NK-92 treated with Interleukin-12 subunit alpha and Interleukin-12 subunit beta, amount 100 ng/mL, for 24 hours (cell line): ENCODE data around the gene SLC2A5.
"Not testable (repeated sequence)": the region's sequence is repeated elsewhere in the genome, so short reads cannot be mapped to it uniquely, and the experiment has no call there.

Experiments used
- DNase-seq: peaks from one replicate; lab custom pipeline; 2025; lab: John Stamatoyannopoulos, UW

SLC2A5 gene, protein sequence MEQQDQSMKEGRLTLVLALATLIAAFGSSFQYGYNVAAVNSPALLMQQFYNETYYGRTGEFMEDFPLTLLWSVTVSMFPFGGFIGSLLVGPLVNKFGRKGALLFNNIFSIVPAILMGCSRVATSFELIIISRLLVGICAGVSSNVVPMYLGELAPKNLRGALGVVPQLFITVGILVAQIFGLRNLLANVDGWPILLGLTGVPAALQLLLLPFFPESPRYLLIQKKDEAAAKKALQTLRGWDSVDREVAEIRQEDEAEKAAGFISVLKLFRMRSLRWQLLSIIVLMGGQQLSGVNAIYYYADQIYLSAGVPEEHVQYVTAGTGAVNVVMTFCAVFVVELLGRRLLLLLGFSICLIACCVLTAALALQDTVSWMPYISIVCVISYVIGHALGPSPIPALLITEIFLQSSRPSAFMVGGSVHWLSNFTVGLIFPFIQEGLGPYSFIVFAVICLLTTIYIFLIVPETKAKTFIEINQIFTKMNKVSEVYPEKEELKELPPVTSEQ

DNA sequence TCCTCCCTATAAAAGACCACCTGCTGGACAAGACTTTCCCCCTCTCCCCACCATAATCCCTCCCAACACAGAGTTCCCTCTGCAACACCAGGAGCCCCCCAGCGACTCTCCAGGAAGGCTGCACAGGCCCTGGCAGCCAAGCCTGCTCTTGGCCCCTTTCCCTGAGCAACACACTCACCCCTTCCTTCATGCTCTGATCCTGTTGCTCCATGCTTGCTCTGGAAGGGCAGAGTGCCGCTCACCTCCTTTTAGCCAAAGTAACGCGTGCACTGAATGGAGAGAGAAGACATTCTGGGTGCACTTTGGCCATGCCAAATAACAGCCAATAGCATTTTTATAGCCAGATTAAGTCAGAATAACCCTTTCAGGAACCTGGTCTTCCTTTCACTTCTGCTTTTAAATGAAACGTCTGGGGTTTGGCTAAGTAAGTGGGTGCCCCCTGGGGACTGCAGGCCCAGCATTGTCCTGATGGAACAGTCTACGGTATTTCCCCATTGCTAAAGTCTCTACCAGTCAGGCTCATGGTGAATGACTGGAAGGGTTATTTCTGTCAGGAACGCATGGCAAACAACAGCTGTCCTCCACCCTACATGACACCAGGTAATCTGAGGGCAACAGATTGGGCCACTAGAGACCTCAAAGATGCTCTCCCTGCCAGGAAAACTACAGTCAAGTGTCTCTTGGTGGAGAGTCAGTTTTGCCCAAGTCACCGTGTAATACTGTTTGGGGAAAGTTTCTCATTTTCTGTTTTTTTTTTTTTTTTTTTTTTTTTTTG lies at the start of gene SLC2A5:
SLC2A5 (minus strand) TSS at position 310 of the 775 bp plus-strand sequence; CDS start at position 211, 99 bp downstream.
- DNase-seq: no peak

DNA sequence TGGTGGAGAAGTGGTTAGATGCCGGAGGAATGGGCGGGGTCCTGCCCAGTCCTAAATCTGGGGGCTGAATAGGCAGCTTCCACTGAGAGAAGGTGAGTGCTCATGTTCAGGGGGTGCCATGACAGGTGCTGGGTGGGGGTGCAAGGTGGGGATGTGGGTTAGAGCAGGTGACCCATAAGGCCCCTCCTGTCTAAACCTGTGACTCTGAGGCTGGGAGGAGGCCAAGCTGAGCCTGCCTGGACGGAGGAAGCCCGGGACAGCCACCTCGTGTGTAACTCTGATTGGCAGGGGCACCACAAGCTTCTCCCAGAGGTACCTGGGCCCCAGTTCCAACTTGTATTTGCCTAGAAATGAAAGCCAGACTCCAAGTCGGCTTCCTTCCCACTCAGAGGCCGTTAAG lies 48.8 kb upstream of the SLC2A5 start:
- no peak for DNase-seq

DNA sequence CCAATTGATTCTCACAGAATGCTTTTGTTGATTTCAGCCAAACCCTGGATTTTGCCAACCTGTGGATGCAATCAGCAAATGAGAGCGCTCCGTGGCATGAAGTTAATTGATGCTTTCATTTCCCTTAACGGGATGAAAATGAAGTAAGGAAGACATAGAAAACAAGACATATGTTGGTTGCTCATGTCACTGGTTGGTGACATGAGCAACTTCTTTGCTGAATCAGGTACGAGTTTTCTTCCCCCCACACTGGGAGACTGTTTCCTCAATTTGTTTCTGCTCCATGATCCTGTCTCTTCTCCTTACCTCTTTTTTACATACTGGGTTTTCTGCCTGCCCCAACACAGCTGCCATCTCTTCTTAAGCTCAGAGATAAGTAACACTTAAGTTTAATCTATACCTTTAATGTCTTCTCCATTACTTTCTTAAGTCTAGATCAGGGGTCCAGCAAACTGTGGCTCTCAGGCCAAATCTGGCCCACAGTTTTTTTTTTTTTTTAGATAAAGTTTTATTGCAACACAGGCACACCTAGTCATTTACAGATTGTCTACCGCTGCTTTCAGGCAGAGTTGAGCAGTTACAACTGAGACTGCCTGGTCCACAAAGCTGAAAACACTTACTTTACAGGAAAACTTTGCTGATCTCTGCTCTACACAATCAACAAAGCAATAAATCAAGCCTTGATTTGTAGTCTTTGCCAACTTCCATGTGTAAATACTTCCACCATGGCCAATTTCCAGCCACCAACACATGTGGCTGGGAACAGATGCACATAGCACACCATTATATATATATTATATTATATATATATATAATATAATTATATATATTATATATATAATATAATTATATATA lies 46.1 kb upstream of the SLC2A5 start:
- DNase-seq: no peak

DNA sequence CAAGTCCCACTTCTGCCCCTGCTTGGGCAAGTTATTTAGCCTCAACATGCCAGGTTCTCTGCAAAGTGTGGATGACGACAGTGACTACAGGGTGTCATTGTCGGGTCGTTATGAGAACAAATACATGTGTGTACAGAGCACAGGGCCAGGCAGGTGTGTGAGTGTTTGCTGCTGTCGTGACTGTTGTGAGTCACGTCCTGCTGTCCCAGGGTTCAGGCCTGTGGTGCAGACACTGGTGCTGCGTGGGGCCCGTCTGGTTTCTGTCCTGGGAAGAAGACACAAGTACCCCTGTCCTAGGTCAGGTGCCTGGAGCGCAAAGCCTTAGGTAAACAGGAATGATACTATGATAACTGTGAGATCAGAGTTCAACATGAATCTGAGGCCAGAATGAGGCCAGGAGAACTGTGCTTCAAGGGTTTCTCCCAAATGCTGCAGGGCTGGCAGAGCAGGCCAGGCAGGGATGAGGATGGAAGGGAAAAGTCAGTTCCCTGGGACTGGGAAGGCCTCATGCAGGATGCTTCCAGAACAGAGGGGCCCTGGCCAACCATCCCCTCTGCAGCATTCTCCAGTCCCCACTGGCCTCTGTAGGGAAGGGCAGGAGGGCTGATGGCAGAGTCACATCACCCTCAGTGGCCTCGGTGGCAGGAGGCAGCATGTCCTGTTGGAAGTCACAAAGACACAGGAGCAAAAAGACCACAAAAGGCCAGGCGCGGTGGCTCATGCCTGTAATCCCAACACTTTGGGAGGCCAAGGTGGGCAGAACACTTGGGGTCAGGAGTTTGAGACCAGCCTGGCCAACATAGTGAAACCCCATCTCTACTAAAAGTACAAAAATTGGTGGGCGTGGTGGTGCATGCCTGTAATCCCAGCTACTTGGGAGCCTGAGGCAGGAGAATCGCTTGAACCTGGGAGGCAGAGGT lies 43.8 kb upstream of the SLC2A5 start:
- DNase-seq: no peak

DNA sequence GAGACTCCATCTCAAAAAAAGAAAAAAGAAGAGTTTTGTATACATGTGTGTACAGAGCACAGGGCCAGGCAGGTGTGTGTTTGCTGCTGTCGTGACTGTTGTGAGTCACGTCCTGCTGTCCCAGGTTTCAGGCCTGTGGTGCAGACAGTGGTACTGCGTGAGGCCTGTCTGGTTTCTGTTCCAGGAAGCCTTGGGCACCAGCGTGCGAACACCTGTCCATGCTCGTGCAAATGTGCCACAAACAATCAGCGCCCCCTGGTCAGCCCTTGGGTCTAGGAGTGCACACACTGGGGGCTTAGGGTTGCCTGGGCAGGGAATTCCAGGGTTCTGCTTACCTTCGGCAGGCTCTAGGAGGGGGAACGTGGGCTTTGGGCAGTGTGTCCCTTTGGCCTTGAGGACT lies 42.5 kb upstream of the SLC2A5 start:
- no peak for DNase-seq

DNA sequence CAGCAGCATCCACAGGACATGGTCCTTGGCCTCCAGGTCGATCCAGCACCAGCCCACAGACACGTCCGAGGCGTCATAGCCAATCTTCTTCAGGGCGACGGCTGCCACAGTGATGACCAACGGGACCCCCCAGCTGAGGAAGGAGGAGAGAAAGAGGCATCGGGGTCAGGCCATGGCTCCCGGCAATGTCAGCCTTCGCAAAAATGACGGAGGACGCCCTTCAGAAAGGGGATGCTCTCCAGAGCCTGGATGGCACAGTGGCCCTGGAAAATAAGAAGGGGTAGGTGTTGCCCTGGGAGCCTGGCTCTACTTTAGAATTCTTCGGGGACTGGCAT lies 41.9 kb upstream of the SLC2A5 start:
- no peak for DNase-seq

DNA sequence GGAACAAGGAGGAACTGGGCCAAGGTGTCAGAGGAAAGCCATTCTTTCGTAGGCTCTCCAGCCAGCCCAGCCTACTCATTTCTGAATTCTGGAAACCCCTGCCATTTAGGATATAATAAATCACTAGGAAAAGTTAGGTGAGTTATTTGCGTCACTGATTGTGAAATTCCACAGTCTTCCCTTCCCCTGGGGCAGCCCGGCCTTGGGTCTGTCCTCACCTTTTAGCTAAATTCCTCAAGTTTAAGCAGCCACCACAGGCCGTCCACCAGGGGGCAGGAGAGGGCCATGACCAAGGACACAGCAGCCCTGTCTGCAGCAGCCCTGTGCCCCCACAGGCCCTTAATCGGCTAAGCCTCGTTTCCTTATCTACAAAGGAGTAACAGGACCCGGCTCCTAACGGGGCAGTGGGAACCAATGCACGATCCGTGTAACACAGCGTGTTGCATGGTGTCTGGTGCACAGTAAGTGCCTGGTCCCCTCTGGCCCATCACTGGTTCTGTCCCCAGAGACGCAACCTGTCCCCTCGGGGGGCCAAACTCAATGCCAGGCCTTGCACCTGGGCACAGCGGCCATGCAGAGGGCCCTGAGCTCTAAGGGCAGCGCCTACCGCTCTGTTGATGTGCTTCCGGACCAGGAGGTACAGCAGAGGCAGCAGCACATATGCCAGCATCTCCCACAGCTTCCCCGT lies 41.4 kb upstream of the SLC2A5 start:
- peak; percentile 80 for DNase-seq

DNA sequence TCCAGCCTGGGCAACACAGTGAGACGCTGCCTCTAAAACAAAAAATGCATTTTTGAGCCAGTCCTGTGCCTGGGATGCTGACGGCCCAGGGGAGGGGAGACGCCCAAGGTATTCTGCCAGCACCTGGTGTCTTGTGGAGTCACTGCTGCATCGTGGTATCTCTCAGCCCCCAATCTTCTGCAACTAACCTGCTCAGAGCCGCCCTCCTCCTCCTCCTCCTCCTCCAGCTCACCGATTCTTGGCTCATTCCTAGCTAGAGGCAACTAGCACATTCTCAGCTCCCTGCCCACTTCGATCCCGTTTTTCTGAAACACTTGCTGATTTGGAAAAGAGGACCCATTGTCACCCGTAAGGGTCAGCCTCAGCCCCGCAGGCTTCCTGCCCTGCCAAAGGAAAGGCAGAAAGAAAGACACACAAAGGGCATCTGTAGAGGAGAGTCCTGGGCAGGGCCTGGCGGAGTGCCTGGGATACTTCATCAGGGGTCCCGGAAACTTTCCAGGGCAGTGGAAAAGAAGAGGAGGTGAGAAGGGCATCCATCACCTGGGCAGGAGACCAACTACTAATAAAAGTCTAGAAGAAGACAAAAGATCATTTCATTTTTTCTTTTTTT lies 38.7 kb upstream of the SLC2A5 start:
- DNase-seq: no peak

DNA sequence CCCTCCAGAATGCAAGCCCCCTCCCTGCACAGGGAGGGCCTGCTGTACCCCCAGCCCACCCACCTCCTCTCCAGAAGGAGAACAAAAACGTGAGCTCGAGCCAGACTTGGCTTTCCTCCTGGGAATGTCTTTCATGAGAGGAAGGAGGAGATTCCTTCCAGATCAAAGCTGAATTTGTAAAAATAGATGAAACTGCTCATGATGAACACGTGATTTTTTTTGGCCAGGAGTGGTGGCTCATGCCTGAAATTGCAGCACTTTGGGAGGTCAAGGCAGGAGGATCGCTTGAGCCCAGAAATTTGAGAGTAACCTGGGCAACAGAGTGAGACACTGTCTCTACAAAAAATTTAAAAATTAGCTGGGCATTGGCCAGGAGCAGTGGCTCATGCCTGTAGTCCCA lies 37.7 kb upstream of the SLC2A5 start:
- DNase-seq: no peak

DNA sequence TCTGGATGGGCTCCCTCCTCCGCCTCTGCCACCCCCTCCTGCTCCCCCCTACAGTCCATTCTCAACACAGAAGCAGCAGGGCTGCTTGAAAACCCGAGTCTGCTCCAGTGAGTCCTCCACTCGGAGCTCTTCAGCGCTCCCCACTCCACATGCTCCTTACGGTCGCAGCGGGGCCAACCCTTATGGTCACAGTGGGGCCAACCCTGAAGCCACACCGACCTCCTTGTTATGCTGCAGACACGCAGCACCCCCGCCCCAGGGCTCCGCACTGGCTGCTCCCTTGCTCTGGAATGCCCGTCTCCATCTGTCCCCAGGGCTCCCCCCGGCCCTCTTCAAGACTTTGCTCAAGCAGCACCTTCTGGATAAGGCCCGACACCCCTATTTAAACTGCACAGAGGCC lies 36.9 kb upstream of the SLC2A5 start:
- DNase-seq: no peak

DNA sequence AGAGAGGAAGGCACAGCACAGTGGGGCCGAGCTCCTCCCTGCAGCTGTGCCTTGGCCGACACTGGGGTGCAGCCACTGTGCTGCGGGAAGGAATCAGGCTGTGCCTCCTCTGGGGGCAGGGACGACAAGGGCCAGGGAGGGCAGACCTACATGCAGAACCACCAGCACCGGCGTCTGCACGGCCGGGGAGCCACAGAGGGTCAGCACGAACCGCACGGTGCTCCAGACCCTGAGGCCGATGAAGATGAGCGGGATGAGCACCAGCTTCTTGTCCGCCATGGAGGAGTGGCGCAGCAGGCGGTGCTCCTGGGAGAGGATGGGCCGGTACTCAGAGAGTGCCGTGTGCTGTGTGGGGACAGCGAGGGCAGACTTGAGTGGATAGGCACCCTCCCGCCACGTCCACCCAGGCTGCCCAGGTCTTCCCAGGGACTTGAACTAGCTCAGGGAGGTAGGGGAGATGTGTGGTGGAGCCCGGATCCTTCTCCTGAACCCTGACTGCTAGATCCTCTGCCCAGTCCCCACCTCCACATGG lies 36.0 kb upstream of the SLC2A5 start:
- DNase-seq: no peak

DNA sequence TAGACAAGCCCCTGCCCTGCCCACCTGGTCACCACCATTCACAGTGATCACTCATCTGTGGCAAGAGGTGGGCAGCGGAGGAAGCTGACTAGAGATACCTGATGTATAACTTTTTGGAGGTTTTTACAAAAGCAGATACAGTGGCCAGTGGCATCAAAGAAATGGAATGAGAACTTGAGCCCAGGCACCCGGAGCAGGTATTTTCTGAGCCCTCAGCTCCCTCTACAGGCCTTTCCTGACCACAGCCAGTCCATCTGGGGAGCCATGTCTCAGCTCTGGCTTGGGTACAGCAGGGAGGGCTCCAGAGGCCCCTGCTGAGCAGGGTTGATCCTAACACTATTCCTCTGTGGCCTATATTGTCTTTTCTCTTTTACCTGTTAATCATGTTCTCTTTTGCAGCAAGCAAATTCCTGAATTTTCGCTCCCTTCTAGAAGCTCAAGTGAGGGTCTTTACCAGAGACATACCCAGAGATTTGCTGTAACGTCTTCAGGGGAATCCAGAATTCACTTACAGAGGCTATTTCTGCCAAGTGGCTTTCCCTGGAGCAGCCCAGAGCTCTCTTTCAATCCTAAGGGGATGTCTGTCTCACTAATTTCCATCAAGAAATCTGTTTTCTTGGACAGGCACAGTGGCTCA lies 32.2 kb upstream of the SLC2A5 start:
- DNase-seq: peak; percentile 30

DNA sequence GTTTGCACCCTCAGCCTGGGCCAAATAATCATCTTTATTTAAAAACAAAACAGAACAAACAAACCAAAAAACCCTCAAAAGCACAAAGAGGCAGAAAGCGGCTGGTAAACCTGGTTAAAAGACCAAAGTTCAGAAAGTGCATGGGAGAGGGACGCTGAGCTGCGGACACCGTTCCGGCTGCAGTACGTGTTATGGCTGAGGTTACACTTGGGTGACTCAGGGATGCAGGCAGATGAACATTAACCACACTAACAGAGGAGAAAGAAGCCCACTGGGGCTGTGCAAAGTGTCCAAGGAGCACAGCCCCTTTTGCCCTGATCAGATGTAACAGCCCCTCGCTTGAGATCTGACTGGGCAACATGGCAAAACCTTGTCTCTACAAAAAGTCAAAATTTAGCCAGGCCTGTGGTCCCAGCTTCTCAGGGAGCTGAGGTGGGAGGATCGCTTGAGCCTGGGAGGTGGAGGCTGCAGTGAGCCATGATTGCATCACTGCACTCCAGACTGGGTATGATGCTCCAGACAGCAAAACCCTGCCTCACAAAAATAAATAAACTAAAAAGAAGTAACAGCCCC lies 31.1 kb upstream of the SLC2A5 start:
- no peak for DNase-seq

DNA sequence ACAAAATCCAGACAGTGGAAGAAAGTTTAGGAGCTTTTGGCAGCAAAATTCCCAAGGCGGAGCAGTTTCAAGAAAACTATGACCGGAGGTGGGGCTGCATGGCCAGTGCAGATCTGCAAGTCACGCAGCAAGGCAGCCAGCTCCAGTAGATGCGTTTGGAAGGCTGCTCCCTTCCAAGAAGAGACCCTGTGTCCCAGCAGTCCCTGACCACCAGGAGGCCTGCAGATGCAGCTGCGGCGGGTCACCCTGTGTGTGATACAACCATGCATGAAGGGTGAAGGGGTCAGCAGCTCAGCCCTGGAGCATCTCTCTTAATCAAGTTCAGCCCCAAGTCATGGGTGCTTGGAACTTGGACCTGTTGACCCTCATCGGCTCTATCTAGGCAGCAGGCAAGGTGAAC lies 30.1 kb upstream of the SLC2A5 start:
- DNase-seq: no peak

DNA sequence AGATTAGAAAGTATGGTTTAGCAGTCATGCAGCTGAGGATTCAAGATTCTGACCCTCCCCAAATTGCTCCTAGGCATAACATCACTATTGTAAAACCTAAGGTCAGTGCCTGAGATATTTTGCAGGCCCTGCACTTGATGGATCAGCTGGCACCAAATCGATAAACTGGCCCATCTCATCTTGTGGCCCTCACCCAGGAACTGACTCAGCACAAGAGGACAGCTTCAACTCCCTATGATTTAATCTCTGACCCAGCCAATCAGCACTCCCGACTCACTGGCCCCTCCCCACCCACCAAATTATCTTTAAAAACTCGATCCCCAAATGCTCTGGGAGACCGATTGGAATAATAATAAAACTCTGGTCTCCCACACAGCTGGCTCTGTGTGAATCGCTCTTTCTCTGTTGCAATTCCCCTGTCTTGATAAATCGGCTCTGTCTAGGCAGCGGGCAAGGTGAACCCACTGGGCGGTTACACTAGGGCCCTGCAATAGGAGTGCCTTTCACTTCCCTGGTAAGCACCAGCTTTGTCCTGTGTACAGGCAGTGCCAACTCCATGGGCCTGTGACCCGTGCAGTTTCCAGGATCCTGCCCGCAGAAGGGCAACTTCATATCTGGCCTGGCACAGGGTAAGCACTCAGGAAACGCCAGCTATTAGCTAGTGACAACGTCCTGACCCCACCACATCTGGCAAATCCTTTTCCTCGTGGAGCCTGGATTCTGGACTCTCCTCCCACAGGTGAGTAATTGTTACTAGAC lies 28.7 kb upstream of the SLC2A5 start:
- no peak for DNase-seq

DNA sequence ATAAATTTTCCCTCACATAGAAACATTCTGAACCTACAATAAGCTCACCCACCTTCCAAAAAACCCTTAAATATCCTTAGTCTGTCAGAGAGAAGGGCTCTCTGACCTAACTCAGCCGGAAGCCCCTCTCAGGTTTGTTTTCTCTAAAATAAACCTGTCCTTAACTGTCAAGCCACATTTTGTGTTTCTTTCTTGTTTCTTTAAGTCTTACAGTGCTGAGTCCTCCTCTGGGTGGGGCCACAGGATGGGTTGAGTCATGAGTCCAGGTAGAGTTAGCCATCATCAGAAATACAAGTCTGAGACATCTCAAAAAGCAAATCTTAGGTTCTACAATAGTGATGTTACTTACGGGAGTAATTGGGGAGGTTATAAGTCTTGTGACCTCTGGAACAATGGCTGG lies 26.4 kb upstream of the SLC2A5 start:
- DNase-seq: no peak

DNA sequence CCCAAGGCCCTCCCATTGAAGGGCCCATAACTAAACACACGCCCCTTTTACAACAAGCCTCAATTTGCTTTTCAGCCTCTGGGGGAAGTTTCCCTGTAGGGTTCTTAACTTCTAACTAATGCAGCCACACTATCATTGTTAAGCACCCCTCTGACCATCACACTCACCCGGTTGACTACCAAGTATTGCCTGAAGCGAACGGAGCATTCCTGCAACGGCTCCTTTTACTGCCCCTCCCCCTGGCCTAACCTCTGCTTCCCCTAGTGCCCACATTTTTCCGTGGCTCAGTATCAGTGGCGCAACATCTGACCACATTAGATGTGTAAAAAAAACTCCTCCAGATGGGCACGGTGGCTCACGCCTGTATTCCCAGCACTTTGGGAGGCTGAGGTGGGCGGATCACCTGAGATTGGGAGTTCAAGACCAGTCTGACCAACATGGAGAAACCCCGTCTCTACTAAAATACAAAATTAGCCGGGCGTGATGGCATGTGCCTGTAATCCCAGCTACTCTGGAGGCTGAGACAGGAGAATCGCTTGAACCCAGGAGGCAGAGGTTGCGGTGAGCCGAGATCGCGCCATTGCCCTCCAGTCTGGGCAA lies 24.7 kb upstream of the SLC2A5 start:
- not testable (repeated sequence) for DNase-seq

DNA sequence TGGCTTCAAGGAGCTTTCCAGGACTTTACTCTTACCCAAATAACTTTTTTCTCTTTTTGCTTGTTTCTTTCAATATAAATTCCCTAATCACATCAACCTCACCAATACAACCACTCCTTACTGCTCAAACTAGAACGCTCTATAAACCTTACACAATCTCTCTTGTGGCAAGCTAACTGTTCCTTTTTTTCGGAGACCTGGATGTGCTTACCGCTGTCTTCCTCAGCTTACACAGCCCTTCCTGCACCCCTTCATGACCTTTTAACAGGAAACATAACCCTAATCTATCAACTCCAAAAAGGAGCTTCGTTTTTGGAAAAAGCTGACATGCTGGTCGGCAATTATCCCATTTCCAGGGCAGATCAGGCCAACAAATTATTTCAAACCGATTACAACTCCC lies 24.1 kb upstream of the SLC2A5 start:
- DNase-seq: no peak
